Measurements from ENCODE around the gene NAAA. TPM values are rescaled to one million over a fixed set of nuclear protein-coding genes. Genes with fewer than 3 reads are reported as not detected.

Gene NAAA
- total and polyA plus RNA-seq, 11 donors, result 6.0 to 67.0 (median 15.4) TPM

GRCh38 chr4:75869100-75869499 lies 71.7 kb downstream of the NAAA start:
- WGBS, 4 donors, result 27 to 34% (median 29%) methylated on average over 3 of the region's 3 CpGs
- ATAC-seq (peak; percentile 37 to 86 (median 66)), DNase-seq (no peak)
- Histone ChIP-seq H3K4me1 (no peaks in the 10 kb centered on the region), H3K27ac (no peak overlapping the region), H3K4me3 (no peak overlapping the region), H3K9me3 (no peaks in the 10 kb centered on the region), H3K36me3 (no peaks in the 10 kb centered on the region), H3K27me3 (peaks cover 0 to 10% (median 0%) of the 10 kb centered on the region in 9 donors)
- TF ChIP-seq CTCF (IDR thresholded peaks at IDR 0.05) (no peak), POLR2A (IDR thresholded peaks at IDR 0.05) (no peak)
- intact Hi-C loops (cut with DNase I), result no loop called here

- Histone ChIP-seq H3K27ac (no peak overlapping the region), H3K4me3 (no peak overlapping the region), H3K9me3 (peaks cover 0 to 4% (median 0%) of the 10 kb centered on the region in 12 donors), H3K4me1 (no peaks in the 10 kb centered on the region), H3K36me3 (no peaks in the 10 kb centered on the region), H3K27me3 (peaks cover 0 to 20% (median 0%) of the 10 kb centered on the region in 9 donors)
- TF ChIP-seq POLR2A (IDR thresholded peaks at IDR 0.05) (no peak), CTCF (IDR thresholded peaks at IDR 0.05) (no peak)
- intact Hi-C loops (cut with DNase I), result no loop called here
- 67 to 78% (median 71%) methylated on average over 3 of the region's 3 CpGs for WGBS, 4 donors
- no peak for ATAC-seq
- no peak for DNase-seq
Measured at GRCh38 chr4:75867130-75867529, 73.7 kb downstream of the NAAA start.

Other genes starting within 250 kb of the NAAA start
- gene USO1, start 216.4 kb downstream of the NAAA start, total RNA-seq, result 10 to 100 TPM; 71.8 to 87.1 (median 77.3) TPM
- gene USO1, start 216.4 kb downstream of the NAAA start, polyA plus RNA-seq, result 10 to 100 TPM; 28.6 to 70.0 TPM
- not detected for gene PPEF2, start 38.6 kb downstream of the NAAA start, total RNA-seq
- not detected for gene PPEF2, start 38.6 kb downstream of the NAAA start, polyA plus RNA-seq
- gene SDAD1, start 49.9 kb upstream of the NAAA start, total RNA-seq, result 10 to 100 TPM; 15.8 to 29.6 (median 21.0) TPM
- 10 to 100 TPM in 1 of 2 donors, 1 to 10 TPM in 1; 6.4 to 15.8 TPM for gene SDAD1, start 49.9 kb upstream of the NAAA start, polyA plus RNA-seq
- 100 to 1,000 TPM in 1 of 9 donors, 10 to 100 TPM in 1, 1 to 10 TPM in 1, under 1 TPM in 5, not detected in 1; 0.07 to 372 (median 0.49) TPM for gene CXCL9, start 66.5 kb upstream of the NAAA start, total RNA-seq
- gene CXCL9, start 66.5 kb upstream of the NAAA start, polyA plus RNA-seq, result under 1 TPM; 0.11 to 0.53 TPM
- gene CXCL10, start 82.5 kb upstream of the NAAA start, total RNA-seq, result 100 to 1,000 TPM in 1 of 9 donors, 10 to 100 TPM in 1, 1 to 10 TPM in 1, under 1 TPM in 3, not detected in 3; 0.47 to 252 (median 2.3) TPM
- gene CXCL10, start 82.5 kb upstream of the NAAA start, polyA plus RNA-seq, result under 1 TPM; 0.10 to 0.34 TPM
- gene CXCL11, start 95.1 kb upstream of the NAAA start, total RNA-seq, result 10 to 100 TPM in 1 of 9 donors, 1 to 10 TPM in 1, under 1 TPM in 1, not detected in 6; 0.36 to 70.7 (median 3.3) TPM
- gene CXCL11, start 95.1 kb upstream of the NAAA start, polyA plus RNA-seq, result under 1 TPM in 1 of 2 donors, not detected in 1; 0.06 TPM
- 100 to 1,000 TPM in 2 of 9 donors, 10 to 100 TPM in 7; 38.8 to 230 (median 73.4) TPM for gene ART3, start 133.7 kb upstream of the NAAA start, total RNA-seq
- 100 to 1,000 TPM in 1 of 2 donors, 10 to 100 TPM in 1; 67.8 to 139 TPM for gene ART3, start 133.7 kb upstream of the NAAA start, polyA plus RNA-seq
- 10 to 100 TPM; 14.2 to 26.7 (median 18.1) TPM for gene NUP54, start 207.4 kb upstream of the NAAA start, total RNA-seq
- 10 to 100 TPM; 10.7 to 12.8 TPM for gene NUP54, start 207.4 kb upstream of the NAAA start, polyA plus RNA-seq